ENCODE data around the gene MN1.

DNA sequence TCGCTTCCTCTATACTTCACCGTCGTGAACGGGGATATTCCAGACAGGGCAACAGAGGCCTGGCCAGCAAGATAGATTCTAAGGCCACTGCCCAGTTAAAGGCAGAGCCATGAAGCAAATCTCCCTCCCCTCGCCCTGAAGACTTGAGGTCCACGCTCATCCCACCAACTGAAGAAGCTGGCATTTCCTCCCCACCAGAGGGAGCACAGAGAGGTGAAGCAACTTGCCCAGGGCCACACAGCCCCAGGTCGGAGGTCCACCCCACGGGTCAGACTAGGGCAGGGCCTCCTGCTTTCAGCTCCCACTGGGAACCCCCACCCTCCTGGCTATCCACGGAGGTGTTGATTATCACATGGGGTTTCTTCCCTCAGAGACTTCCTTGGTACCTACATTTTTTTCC is 27.4 kb downstream of the MN1 start:
- TF ChIP-seq, protein P1, sequence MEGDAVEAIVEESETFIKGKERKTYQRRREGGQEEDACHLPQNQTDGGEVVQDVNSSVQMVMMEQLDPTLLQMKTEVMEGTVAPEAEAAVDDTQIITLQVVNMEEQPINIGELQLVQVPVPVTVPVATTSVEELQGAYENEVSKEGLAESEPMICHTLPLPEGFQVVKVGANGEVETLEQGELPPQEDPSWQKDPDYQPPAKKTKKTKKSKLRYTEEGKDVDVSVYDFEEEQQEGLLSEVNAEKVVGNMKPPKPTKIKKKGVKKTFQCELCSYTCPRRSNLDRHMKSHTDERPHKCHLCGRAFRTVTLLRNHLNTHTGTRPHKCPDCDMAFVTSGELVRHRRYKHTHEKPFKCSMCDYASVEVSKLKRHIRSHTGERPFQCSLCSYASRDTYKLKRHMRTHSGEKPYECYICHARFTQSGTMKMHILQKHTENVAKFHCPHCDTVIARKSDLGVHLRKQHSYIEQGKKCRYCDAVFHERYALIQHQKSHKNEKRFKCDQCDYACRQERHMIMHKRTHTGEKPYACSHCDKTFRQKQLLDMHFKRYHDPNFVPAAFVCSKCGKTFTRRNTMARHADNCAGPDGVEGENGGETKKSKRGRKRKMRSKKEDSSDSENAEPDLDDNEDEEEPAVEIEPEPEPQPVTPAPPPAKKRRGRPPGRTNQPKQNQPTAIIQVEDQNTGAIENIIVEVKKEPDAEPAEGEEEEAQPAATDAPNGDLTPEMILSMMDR (IDR thresholded peaks at IDR 0.05; ENCODE audit: low read depth, low read length): no peak
- TF ChIP-seq POLR2A (IDR thresholded peaks at IDR 0.05; ENCODE audit: extremely low read depth, insufficient read length): no peak
- TF ChIP-seq, protein P2, sequence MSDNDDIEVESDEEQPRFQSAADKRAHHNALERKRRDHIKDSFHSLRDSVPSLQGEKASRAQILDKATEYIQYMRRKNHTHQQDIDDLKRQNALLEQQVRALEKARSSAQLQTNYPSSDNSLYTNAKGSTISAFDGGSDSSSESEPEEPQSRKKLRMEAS (IDR thresholded peaks at IDR 0.05; ENCODE audit: low read depth, low read length): no peak
- no peak for TF ChIP-seq MYC (IDR thresholded peaks at IDR 0.05; ENCODE audit: low read depth, low read length)

Data from NB4 (cell line).